ENCODE results near the gene TBC1D5.

TBC1D5 gene

DNA sequence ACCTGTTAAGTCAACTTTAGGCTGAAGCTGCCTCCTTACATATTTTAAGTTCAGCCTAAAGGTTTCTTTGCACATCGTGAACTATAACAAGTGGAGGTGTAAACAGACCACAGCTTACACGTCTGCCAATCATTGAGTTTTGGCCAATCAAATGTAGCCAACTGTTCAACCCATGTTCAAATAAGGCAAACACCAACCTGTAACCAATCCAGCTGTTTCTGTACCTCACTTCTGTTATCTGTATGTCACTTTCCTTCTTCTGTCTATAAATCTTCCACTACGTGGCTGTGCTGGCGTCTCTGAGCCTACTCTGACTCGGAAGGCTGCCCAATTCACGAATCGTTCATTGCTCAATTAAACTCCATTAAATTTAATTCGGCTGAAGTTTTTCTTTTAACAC, 356.0 kb downstream of the TBC1D5 start:
- TF ChIP-seq, protein P1, sequence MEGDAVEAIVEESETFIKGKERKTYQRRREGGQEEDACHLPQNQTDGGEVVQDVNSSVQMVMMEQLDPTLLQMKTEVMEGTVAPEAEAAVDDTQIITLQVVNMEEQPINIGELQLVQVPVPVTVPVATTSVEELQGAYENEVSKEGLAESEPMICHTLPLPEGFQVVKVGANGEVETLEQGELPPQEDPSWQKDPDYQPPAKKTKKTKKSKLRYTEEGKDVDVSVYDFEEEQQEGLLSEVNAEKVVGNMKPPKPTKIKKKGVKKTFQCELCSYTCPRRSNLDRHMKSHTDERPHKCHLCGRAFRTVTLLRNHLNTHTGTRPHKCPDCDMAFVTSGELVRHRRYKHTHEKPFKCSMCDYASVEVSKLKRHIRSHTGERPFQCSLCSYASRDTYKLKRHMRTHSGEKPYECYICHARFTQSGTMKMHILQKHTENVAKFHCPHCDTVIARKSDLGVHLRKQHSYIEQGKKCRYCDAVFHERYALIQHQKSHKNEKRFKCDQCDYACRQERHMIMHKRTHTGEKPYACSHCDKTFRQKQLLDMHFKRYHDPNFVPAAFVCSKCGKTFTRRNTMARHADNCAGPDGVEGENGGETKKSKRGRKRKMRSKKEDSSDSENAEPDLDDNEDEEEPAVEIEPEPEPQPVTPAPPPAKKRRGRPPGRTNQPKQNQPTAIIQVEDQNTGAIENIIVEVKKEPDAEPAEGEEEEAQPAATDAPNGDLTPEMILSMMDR (IDR thresholded peaks at IDR 0.05; ENCODE audit: low read depth, low read length, missing control alignments): no peak
- no peak overlapping the region for H3K4me3 ChIP-seq (ENCODE audit: low read depth, low read length)
- no peak for DNase-seq (ENCODE audit: low read depth)

DNA sequence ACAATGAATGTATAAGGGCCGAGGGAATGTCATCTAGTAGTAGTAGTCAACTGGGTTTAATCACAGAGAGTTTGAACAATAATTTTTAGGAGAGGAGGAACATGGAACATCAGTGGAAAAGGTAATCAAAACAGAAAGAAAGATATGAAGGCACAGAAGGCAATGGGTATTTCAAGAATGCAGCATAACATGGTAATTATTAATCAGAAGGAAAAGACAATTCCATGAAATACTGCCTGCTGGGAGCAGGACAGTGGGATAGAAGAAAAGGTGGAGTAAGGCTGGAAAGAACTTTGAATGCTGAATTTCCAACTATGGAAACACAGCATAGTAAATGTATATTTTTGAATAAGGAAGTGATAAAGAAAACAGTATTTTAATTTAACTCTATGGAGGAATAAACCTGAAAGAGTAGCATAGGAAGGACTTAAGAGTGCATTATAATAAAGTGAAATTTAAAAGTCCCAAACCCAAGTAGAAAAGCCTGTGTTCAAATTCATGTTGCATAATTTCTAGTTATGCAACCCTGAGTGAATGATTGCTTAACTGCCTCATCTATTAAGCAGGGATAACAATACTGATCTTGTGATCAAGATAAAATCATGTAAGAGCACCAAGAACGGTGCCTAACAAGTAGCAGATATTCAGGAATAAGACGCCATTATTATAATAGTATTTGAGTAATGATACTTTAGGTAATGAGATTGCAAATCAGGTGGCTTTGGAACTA, 357.7 kb downstream of the TBC1D5 start:
- TF ChIP-seq, protein P1 (IDR thresholded peaks at IDR 0.05; ENCODE audit: low read depth, low read length, missing control alignments): no peak
- no peak for DNase-seq (ENCODE audit: low read depth)
- H3K4me3 ChIP-seq (ENCODE audit: low read depth, low read length): no peak overlapping the region

DNA sequence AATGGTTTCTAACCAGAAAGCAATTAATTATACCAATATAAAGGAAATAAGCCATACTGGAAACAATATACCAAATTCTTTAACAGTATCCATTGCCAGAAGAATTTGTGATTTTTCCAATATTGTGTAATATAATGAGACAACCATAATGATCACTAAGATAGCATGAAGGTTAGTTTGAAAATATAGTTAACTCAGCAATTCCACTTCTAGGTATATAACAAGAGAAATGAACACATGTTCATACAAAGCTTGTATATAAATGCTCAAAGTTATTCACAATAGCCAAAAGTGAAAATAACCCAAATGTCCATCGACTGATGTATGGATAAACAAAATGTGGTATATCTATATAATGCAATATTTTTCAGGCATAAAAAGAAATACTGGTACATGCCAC, 369.1 kb downstream of the TBC1D5 start:
- no peak overlapping the region for H3K4me3 ChIP-seq (ENCODE audit: low read depth, low read length)
- TF ChIP-seq, protein P1 (IDR thresholded peaks at IDR 0.05; ENCODE audit: low read depth, low read length, missing control alignments): no peak

DNA sequence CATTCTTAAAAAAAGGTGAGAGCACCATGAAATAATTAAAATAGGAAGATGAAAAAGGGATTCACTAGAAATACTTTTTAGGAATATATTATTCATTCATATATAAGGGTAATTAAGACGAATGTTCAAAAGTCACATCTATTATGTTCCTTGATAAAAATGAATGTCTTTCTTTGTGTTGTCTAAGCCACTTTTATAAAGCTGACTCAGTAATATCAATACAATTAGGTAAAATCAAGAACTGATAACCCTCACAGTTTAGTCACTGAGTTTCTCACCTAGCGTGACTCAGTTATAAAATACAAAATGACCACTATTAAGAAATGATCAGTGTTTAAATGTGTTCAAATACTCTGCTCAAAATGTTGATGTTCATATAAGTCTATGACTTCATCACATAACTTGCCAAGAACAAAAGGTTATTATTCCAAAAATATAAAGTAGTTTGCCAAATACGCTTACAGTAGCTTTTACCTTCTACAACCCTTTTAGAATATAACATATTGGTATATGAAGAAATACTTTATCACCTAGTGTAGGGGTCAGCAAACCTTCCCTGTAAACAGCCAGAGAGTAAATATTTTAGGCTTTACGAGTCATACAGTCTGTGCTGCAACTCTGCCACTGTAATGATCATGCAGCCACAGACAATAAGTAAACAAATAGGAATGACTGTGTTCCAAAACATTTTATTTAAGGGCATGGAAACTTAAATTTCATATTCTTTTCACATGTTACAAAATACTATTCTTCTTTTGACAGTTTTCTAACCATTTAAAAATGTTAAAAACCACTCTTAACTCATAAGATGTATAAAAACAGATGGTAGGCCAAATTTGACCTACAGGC, 369.8 kb downstream of the TBC1D5 start:
- H3K4me3 ChIP-seq (ENCODE audit: low read depth, low read length): no peak overlapping the region
- DNase-seq (ENCODE audit: low read depth): no peak
- TF ChIP-seq, protein P1 (IDR thresholded peaks at IDR 0.05; ENCODE audit: low read depth, low read length, missing control alignments): no peak

More for the DNA sequence above, 369.1 kb downstream of the TBC1D5 start:
- no peak for DNase-seq (ENCODE audit: low read depth)

DNA sequence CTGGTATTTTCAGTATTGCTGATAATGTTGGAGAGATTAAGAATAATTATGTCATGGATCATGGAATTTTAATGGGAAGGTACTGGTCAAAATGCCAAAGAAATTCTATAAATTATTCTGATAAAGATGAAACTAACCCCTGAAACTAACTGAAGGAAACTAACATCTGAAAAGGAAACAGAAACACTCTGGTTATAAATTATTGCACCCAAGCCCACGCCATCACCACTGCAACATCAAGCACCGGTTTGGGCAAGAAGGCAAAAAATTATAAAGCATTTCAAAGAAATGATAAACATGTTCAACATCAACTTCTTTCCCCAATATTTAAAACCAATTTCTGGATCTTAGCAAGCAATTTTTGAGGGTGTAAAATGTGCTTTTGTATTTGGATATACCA, 372.5 kb downstream of the TBC1D5 start:
- no peak overlapping the region for H3K4me3 ChIP-seq (ENCODE audit: low read depth, low read length)
- TF ChIP-seq, protein P1 (IDR thresholded peaks at IDR 0.05; ENCODE audit: low read depth, low read length, missing control alignments): no peak
- DNase-seq (ENCODE audit: low read depth): no peak

DNA sequence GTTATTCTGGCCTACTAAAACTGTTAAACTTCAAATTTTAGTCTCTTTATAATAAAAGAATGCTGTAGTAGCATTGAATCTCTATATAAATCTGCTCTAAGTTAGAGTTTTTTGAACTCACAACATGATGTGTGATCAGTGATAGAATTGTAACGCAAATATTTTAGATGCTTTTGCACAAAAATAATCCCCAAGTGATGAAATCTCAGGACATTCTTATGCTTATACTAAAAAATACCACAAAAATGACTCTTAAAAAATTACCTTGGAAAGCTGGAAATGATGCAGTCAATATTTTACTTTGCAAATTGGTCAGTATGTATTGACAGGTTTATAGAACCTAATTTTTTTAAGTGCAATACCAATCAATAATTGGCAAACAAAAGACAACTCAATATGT, 375.3 kb downstream of the TBC1D5 start:
- H3K4me3 ChIP-seq (ENCODE audit: low read depth, low read length): no peak overlapping the region
- no peak for DNase-seq (ENCODE audit: low read depth)
- TF ChIP-seq, protein P1 (IDR thresholded peaks at IDR 0.05; ENCODE audit: low read depth, low read length, missing control alignments): no peak

All from GM12864 (cell line).